ENCODE results near the gene CCDC40. TPM values are rescaled to one million over a fixed set of nuclear protein-coding genes. Genes with fewer than 3 reads are reported as not detected.

CCDC40 gene
- total RNA-seq, 1 donor from 2014 or later: 29.6 TPM

- Mint-ChIP-seq H3K4me1 (ENCODE audit: unreplicated experiment) (peaks cover 5% of the 10 kb centered on the region), H3K4me3 (no peak overlapping the region), H3K9me3 (no peaks in the 10 kb centered on the region), H3K36me3 (peaks cover 10% of the 10 kb centered on the region), H3K27me3 (no peaks in the 10 kb centered on the region), H3K27ac (no peak overlapping the region)
- TF ChIP-seq CTCF (conservative IDR thresholded peaks at IDR 0.05): no peak
- DNase-seq (ENCODE audit: extremely low spot score, unreplicated experiment): no peak
Observed at GRCh38 chr17:80130992-80131391, 94.5 kb downstream of the CCDC40 start.

DNA sequence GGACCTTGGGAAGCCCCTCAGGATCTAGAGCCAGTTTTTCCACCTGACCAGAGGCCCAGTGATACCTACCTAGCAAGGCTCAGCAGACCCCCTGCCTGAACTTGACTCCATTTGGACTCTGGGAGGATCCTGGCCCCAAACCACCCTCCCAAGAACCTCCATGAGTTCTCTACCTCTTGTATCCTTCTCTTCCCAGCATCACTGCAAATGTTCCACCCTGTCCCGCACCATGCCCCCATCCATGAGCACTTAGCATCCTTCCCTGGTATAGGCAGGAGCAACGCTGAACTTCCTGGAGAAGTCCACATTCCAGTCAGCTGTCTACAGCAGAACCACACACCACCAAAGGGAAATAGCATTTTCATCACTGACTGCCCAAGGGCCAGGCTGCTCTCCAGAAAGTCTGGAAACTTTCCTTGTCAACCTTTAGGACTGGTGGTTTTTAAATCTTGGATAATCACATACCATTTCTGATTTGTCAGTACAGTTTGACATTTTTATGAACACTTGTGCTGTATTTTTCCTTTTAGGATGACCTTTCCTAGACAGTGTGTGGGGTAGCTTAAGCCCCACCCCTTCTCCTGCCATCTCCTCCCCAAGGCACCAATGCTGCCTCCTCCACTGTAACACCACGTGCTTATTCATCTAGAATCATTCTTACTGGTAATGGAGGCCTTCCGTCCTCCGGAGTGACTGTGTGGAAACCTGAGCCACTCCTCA lies 96.6 kb downstream of the CCDC40 start:
- H3K36me3 Mint-ChIP-seq: peaks cover 15% of the 10 kb centered on the region

DNA sequence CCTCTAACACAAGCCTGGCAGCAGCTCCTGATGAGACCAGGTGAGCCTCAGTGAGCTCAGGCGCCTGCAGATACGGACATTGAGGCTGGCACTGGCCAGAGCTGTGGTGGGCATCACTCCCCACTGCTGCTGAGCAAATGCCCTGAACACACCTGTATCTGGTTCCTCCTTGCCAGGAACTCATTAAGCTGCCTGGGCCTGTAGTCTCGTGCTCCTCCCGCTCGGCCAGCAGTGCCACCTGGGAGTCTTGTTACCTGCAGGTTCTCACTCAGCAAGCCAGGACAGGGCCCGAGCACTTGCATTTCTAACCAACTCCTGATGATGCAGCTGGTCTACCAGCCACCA lies 97.2 kb downstream of the CCDC40 start:
- Mint-ChIP-seq H3K27me3 (no peaks in the 10 kb centered on the region), H3K36me3 (peaks cover 19% of the 10 kb centered on the region), H3K9me3 (no peaks in the 10 kb centered on the region), H3K27ac (no peak overlapping the region), H3K4me1 (ENCODE audit: unreplicated experiment) (no peaks in the 10 kb centered on the region), H3K4me3 (no peak overlapping the region)
- TF ChIP-seq CTCF (conservative IDR thresholded peaks at IDR 0.05): no peak
- no peak for DNase-seq (ENCODE audit: extremely low spot score, unreplicated experiment)

More for the DNA sequence above, 96.6 kb downstream of the CCDC40 start:
- no peak for TF ChIP-seq CTCF (conservative IDR thresholded peaks at IDR 0.05)
- no peak for DNase-seq (ENCODE audit: extremely low spot score, unreplicated experiment)
- Mint-ChIP-seq H3K27me3 (no peaks in the 10 kb centered on the region), H3K4me1 (ENCODE audit: unreplicated experiment) (no peaks in the 10 kb centered on the region), H3K9me3 (no peaks in the 10 kb centered on the region), H3K27ac (no peak overlapping the region), H3K4me3 (no peak overlapping the region)

- H3K4me1 Mint-ChIP-seq (ENCODE audit: unreplicated experiment): no peaks in the 10 kb centered on the region
- peaks cover 33% of the 10 kb centered on the region for H3K36me3 Mint-ChIP-seq
Observed at GRCh38 chr17:80137131-80137530, 100.7 kb downstream of the CCDC40 start.

GRCh38 chr17:80138856-80139426 lies 102.5 kb downstream of the CCDC40 start:
- no peak overlapping the region for H3K4me3 Mint-ChIP-seq
- no peak for TF ChIP-seq CTCF (conservative IDR thresholded peaks at IDR 0.05)
- H3K9me3 Mint-ChIP-seq: no peaks in the 10 kb centered on the region
- no peaks in the 10 kb centered on the region for H3K27me3 Mint-ChIP-seq
- H3K36me3 Mint-ChIP-seq: peaks cover 27% of the 10 kb centered on the region
- no peak overlapping the region for H3K27ac Mint-ChIP-seq
- no peak for DNase-seq (ENCODE audit: extremely low spot score, unreplicated experiment)
- H3K4me1 Mint-ChIP-seq (ENCODE audit: unreplicated experiment): no peaks in the 10 kb centered on the region

More at GRCh38 chr17:80137131-80137530, 100.7 kb downstream of the CCDC40 start:
- no peaks in the 10 kb centered on the region for H3K27me3 Mint-ChIP-seq
- no peaks in the 10 kb centered on the region for H3K9me3 Mint-ChIP-seq
- TF ChIP-seq CTCF (conservative IDR thresholded peaks at IDR 0.05): no peak
- no peak overlapping the region for H3K27ac Mint-ChIP-seq
- no peak overlapping the region for H3K4me3 Mint-ChIP-seq
- no peak for DNase-seq (ENCODE audit: extremely low spot score, unreplicated experiment)

All from type B pancreatic cell (in vitro differentiated cells).